Glomerular visceral epithelial cell (primary cell): ENCODE data around the gene PACS2.
"Not testable (repeated sequence)": the region's sequence is repeated elsewhere in the genome, so short reads cannot be mapped to it uniquely, and the experiment has no call there.

Experiments used
- DNase-seq: peaks from one replicate; pipeline ENCODE4 v3.0.0-alpha.2; 2016; ENCODE audit errors: extremely low spot score

Gene PACS2

DNA sequence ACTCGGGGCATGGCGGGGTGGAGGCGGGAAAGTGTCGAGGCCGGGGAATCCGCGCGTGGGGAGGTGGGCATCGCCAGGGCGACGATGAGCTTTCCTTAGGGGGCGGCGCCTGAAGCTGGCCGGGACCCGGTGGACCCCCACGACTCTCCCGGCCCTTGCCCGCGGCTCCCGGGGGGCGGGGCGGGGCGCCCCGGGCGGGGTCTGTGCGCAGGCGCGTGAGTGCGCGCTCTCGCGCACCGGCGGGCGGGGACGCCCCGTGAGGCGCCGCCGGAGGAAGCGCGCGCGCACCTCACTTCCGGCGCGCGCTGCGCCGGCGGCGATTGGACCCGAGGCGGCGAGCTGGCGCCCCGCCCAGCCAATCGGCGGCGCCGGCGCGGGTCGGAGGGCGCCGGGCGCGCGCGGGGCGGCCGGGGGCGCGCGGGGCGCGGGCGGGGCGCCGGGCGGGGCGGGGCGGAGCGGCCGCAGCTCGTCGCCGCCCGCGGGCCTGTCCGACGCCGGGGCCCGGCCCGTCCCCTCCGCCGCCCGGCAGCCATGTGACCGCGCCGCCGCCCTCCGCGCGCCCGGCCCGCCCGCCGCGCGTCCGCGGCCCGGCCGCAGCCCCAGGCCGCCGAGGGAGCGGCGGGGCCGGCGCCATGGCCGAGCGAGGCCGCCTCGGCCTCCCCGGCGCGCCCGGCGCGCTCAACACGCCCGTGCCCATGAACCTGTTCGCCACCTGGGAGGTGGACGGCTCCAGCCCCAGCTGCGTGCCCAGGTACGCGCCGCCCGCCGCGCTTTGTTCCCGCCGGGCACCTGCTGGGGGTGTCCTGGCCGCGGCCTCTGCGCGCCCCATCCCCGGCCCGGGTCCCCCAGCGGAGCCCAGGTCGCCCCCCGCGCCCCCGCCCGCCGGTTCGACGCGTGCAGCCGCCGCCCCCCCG lies at the start of gene PACS2:
Gene PACS2, plus strand, starts transcription at position 462 of the 914 bp plus-strand sequence. Its CDS starts 171 bp downstream, at position 633.
- peak; percentile 93 for DNase-seq

DNA sequence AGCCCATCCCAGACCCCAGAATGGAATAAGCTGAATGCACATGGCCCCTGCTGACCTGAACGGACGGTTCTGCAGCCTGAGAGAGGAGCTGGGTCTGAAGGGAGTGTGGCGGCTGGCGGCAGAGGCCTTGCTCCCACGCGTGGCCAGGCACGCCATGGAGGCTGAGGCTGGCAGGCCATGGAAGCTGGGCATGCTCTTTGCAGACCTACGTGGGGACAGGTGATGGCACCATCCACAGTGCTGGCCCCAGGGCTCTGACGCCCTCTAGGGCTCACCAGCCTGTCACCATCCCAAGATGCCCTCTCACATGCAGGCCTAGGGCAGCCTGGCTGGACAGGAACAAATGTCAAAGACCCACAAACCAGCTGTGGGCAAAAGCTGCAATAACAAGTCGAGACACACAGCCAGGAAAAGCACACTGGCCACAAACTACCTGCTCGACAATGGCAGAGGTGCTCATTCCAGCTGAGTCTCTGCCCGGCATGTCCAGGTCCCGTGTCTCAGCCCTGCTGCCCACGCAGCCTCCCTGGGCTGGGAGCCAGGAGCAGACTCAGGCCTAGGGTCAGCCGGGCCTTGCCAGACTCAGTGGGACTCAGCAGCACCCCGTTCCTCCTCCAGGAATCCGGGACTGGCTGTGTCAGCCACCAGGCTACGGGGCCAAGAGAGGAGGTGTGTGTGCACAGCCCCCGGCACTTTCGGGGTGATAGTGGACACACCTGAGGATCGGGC lies 46.6 kb upstream of the PACS2 start:
- no peak for DNase-seq

DNA sequence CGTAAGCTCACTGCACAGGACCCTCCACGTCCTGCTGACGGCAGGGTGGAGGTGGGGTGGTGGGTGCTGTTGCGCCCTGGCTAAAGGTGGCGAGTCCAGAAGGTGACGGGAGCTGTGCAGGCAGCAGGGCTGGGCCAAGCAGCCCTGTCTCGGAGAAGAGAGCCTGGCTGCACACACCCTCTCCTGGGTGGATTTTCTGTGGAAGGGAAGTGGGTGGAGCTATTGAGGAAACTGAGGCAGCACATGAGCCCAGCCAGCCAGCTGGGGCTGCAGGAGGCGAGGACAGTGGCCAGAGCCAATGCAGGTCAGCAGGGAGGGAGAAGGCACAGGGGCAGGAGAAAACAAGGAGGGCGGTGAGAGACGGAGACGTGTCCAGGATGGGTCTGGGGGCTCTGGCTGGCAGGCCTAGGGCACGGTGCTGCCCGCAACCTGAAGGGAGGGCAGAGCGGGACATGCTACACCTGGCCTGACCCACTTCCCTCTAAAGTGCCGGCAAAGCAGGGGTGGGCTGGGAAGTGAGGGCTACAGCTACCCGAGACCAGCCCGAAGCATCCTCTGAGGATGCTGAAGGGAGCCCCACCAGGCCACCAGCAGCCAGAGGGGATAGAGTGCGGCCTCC lies 45.7 kb upstream of the PACS2 start:
- no peak for DNase-seq

DNA sequence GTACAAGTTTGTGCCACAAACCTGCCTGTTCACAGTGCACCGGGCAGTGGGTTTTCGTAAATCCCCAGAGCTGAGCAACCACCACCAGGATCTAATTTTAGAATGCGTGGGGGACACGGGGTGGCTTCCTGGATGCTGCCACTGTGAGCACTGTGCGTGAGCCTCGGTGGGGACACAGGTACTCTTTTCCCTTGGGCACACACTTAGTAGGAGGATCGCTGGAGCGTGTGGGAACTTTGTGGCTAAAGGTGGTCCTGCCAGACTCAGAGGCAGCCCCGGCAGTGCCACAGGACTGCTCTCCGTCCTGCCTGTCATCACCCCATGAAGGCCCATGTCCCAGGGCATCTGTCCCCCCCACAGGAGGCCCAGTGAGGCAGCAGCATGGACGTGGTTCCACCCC lies 45.1 kb upstream of the PACS2 start:
- DNase-seq: no peak

DNA sequence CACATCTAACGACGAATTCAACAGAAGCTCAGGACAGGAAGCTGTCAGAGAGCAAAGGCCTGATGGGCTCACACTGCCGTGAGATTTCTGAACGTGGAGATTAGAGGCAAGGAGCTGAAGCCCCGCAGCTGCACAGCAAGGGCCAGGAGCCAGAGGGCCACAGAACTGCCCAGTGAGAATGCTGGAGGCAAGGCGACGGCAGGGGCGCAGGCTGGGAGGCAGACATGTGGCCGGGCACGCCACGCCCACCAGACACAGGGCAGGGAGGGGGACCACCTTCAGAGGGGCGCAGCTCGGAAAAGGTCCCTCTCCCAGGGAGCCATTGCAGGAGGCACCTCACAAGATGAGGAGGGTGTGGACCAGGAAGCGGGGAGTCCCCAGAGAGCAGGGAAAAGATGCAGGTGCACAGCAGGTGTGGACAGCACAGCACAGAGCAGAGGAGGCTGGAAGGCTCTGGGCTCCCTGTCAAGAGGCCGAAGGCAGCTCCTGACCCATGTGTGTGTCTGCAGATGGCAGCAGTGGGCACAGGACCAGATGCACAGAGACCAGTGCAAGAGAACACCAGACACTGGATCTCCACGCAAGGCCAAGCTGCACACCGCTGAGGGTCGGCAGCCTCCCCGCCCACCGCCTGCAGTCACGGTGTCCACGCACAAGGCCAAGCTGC lies 43.2 kb upstream of the PACS2 start:
- DNase-seq: no peak

DNA sequence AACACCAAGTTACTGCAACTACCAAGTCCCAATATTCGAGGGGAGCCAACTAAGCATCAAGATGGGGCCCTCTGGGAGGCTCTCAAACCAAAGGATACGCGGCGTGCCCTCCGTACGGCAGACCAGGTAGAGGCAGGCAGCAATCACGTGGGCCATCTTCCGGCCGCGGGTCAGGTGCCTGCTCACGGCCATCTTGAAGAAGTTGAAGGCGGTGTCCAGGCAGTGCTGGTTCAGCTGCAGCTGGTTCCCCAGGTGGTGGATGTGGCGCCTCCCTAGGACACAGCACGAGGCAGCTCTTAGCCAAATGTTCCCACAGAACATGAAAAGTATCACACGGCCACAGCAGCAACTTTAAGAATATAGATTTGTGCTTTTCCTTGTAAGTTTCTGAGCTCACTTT lies 41.9 kb upstream of the PACS2 start:
- no peak for DNase-seq

DNA sequence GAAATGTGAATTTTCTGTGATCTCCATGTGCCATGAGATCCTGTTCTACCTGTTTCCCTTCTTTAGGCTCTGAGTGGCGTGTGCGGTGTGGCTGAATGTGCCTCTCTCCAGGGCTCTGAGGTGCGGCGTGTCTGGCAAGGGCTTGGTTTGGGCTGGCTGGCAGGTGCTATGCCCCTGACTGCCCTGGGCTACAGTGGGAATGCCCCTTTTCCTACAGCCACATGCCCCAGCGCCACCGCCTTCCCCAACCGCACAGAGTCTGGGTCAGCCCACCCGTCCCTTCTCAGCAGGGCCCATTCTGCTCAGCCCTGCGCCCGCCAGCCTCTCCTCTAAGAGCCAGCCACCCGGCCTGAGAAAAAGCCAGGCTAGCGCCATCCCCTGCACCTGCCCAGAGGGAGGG lies 41.5 kb upstream of the PACS2 start:
- DNase-seq: no peak

DNA sequence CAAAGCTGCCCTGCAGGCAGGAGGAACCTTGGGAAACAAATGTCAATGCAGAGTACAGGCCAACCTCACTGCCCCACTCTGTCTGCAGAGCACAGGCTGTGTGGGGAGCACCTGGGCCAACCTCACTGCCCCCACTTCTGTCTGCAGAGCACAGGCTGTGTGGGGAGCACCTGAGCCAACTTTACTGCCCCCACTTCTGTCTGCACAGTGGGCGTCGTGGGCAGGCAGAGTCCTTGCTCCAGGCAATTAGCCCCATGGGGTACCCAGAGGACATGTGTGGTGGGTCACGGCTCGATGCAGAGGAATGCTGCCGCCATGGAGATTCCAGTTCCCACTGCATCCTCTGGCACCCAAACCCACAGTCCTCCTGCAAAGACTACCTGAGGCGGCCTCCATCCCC lies 39.9 kb upstream of the PACS2 start:
- DNase-seq: no peak

DNA sequence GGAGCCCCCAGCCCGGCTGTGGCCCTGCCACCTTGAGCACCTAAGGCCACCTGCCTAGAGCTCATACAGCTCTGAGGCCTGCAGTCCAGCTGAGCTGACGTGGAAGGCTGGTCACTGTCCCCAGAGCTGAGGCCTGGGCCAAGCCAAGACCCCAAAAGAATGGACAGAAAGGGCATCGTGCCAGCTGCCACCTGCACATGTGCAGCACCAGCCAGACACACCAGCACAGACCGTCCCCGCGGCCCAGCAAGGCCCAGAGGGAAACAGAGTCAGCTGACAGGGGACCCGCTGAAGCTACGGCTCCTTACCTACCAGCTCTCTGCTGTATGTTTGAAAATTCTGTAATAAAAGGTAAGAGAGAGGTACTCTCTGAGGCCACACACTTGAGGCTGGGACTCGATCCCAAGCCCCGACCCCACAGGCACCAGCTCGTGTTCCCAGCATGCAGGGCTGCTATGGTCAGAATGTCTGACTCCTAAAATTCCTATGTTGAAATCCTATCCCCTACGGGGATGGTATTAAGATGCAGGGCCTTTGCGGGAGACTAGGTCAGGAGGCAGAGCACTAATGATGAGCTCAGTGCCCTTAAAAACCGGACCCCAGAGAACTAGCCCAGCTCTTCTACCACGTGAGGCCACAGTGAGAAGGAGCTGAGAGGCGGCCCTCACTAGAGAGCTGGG lies 39.1 kb upstream of the PACS2 start:
- no peak for DNase-seq

DNA sequence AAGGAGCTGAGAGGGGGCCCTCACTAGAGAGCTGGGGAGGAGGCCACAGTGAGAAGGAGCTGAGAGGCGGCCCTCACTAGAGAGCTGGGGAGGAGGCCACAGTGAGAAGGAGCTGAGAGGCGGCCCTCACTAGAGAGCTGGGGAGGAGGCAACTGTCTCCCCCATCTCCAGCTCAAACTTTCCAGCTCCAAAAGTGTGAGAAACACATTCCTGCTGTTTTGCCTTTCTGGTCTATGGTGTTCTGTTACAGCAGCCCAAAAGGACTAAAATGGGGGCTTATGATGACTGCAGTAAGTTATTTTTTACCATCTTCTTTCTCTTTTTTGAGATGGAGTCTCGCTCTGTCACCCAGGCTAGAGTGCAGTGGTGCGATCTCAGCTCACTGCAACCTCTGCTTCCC lies 37.1 kb upstream of the PACS2 start:
- not testable (repeated sequence) for DNase-seq

DNA sequence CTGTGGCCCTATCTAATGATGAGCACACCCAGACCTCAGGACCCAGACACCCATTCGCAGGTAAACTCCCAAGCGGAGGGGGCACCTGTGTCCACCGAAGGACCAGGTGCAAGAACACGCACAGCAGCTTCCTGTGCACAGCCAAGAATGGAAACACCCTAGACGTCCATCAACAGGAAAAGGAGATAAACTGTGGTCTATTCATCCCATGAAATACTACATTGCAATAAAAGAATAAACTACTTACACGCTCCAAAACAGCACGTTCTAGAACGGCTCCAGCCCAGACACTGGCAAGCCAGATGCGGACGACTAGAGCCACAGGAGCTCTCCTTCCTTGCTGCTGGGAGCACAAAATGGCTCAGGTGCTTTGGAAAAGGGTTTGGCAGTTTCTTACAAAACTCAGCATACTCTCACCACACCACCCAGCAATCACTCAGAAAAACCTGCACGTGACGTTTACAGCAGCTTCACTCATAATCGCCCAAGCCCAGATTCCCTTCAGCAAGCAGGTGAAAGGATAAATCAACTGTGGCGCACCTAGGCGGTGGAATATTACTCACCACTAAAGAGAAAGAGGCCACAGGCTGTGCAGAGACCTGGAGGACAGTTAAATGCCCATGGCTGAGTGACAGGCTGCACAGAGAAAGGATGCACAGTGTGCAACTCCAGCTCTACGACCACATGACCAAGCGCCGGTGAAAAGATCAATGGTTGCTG lies 34.7 kb upstream of the PACS2 start:
- no peak for DNase-seq

DNA sequence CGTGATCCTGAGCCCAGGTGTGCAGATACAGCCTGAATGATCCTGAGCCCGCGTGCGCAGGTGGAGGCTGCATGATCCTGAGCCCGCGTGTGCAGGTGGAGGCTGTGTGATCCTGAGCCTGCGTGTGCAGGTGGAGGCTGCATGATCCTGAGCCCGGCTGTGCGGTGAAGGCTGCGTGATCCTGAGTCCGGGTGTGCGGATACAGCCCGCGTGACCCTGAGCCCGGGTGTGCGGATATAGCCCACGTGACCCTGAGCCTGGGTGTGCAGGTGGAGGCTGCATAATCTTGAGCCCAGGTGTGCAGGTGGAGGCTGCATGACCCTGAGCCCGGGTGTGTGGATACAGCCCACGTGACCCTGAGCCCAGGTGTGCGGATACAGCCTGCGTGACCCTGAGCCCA lies 34.0 kb upstream of the PACS2 start:
- DNase-seq: no peak

DNA sequence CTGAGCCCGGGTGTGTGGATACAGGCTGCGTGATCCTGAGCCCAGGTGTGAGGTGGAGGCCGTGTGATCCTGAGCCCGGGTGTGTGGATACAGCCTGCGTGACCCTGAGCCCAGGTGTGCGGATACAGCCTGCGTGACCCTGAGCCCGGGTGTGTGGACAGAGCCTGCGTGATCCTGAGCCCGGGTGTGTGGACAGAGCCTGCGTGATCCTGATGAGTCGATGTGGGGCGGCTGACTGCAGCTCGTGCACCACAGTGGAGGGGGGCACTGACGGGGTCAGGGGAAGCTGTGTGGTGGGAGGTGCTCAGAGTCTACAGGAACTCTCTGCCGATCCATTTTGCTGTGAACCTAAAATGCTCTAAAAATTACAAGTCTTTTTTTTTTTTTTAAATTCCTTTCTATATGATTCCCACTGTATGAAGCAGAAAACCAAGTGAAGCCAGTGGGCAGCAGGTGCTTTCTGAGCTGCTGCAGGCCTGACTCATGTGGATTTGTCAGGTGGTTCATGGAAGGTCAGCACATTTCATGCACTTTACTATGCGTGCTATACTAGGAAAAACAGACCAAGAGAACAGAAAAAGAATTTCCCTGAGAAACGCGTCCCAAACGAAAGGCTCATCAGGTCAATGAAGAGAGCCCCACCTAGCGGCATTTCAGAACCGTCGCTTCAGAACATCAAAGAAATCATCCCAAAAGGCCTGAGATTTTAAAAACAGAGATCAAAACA lies 33.0 kb upstream of the PACS2 start:
- peak; percentile 73 for DNase-seq

DNA sequence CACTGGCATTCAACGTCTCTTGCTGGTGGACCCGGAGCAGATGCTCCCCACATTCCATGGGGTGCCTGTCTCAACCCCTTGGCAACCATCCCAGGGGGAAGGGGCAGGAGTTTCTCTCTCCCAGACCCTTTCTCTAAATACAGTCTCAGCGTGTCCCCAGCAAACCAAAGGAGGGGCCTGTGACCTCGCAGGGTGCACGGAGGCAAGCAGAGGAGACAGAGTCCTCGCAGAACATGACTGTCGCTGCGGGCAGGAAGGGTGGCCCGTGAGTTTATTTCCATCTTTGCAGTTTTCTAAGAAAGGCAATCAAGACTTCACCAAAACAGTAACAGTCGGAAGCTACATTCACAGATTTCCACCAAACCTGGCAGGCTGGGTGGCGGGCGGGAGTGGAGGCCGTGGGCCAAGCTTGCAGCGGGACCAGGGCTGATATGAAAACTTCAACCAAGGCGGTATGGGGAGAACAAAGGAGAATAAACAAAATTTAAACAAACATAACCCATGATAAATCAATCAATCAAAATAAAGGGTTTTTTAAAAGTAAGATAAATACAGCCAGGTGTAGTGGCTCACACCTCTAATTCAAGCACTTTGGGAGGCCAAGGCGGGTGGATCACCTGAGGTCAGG lies 32.3 kb upstream of the PACS2 start:
- DNase-seq: no peak

DNA sequence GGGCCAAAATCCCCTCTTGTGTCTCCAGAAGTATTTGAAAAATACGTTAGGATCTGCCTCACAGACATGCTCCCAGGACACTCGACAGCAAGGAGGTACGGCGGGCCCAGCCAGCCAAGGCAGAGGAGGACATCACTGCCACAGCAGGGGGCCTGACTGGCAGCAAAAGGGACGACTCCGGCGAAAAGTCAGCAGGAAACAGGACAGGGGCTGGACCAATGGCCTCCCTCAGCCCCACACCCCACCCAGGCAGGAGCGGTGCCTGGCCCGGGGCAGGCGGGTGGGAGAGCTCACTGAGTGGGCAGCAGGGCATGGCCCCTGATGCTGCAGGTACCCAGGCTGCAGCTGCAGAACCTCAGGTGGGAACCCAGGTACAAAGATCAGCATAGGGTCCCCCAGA lies 31.5 kb upstream of the PACS2 start:
- no peak for DNase-seq

DNA sequence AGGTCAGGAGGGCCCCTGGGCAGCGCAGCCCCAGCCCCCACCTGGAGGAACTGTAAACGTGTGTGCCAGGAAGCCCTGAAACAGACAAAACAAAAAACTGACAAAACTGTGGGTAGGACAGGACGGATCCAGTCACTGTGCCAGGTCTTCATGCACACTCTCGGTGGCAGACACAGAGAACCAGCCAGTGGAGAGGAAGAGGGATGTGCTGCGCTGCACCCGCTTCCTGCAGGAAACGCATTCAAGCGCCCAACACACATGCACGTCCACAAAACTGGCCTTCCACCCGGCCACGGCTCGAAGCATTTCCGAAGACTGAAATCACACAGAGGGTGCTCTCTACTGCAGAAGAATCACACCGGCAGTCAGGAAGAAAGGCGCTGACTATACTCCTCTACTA lies 30.6 kb upstream of the PACS2 start:
- DNase-seq: no peak

DNA sequence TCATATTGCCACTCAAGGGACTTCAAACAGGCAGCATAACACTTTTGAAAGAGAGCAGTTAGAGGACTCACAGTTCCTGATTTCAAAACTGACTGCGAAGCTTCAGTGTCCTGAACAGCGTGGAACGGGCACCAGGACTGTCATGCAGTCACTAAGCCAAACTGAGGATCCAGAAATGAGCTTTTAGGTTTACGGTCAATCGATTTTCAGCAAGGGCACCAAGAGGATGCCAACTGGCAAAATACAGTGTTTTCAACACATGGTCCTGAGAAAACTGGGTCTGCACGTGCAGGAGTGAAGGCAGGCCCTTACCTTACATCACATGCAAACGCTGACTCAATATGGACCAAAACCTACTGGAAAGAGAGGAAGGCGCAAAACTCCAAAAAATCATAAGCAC lies 29.4 kb upstream of the PACS2 start:
- no peak for DNase-seq

DNA sequence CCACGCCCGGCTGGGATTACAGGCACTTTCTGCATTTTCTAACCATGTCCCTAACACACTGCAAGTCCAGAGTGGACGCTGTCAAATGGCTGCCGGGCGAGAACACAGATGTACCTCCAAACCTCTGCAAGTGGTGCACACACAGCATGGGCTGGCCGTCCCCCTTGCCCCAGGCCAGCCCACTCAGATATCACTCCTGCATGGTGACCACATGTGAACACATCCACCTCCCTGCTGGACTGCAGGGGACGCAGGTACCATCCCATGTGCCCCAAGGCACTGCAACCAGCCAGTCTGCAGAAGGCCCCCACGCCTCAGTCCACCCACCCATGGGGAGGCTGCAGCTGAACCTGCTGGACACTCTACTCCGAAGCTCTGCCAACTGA lies 27.8 kb upstream of the PACS2 start:
- no peak for DNase-seq

DNA sequence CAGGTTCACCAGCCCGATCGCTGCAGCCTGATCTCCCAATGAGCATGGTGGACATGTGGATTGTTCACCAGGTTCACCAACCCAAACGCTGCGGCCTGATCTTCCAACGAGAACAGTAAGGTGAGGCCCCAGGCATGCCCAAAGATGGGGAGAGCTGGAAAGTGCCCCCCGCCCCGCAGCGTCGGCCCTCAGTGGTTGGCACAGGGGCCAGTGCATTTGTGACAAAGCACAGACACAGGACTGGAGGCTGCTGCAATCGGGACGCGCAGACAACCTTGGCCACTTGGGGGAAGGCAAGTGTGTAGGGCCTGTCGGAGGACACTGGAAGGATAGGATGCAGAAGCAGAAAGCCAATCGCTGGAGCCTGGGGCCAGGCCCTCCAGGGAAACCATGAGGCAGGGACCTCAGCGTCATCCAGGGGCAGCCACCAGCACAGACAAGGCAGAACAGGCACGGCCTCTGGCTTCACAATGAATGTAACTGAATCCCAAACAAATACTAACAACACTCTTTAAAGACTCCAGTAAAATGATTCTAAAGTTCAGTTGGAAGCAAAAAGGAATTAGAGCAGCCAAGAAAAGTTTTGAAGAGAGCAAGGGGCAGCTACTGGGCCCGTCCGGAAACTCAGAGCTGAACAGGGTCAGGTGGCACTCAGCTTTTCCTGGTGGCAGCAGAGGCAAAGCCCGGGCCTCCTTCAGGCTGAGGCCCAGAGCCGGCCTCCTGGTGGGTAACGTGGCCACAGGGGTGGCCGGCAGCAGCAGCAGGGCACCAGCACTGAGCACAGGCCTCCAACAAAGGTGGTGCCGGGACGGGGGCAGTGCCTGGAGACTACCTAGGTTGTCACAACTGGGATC lies 27.1 kb upstream of the PACS2 start:
- no peak for DNase-seq
